Superior temporal gyrus (tissue), 1 donor: ENCODE results near the gene AP2S1.
"Not testable (repeated sequence)": the region's sequence is repeated elsewhere in the genome, so short reads cannot be mapped to it uniquely, and the experiment has no call there.

Experiments used
- DNase-seq: peaks from one replicate; pipeline ENCODE4 v3.0.0-alpha.2; 2016; ENCODE audit errors: extremely low spot score

AP2S1 gene

GRCh38 chr19:46841458-46842083 is 9.1 kb downstream of the AP2S1 start:
- no peak for DNase-seq

GRCh38 chr19:46840498-46840942 is 10.1 kb downstream of the AP2S1 start:
- DNase-seq: peak; percentile 82

GRCh38 chr19:46839752-46840497 is 10.7 kb downstream of the AP2S1 start:
- no peak for DNase-seq

- DNase-seq: no peak
These were observed 12.5 kb downstream of the AP2S1 start for GRCh38 chr19:46838160-46838559.

GRCh38 chr19:46834984-46835383 is 15.7 kb downstream of the AP2S1 start:
- DNase-seq: no peak

- no peak for DNase-seq
These were observed 16.5 kb downstream of the AP2S1 start for GRCh38 chr19:46834121-46834520.

GRCh38 chr19:46830864-46831263 is 19.8 kb downstream of the AP2S1 start:
- no peak for DNase-seq

GRCh38 chr19:46828484-46828883 is 22.2 kb downstream of the AP2S1 start:
- DNase-seq: no peak

- DNase-seq: no peak
These were observed 25.0 kb downstream of the AP2S1 start for GRCh38 chr19:46825731-46826055.

- no peak for DNase-seq
These were observed 25.5 kb downstream of the AP2S1 start for GRCh38 chr19:46824890-46825730.

GRCh38 chr19:46823049-46823448 is 27.6 kb downstream of the AP2S1 start:
- no peak for DNase-seq

- not testable (repeated sequence) for DNase-seq
These were observed 28.2 kb downstream of the AP2S1 start for GRCh38 chr19:46822410-46822787.

GRCh38 chr19:46821512-46822409 is 28.9 kb downstream of the AP2S1 start:
- DNase-seq: no peak

- no peak for DNase-seq
These were observed 31.8 kb downstream of the AP2S1 start for GRCh38 chr19:46818812-46819211.

GRCh38 chr19:46815833-46816627 is 34.6 kb downstream of the AP2S1 start:
- DNase-seq: no peak

GRCh38 chr19:46813839-46814358 is 36.7 kb downstream of the AP2S1 start:
- no peak for DNase-seq

- DNase-seq: no peak
These were observed 37.4 kb downstream of the AP2S1 start for GRCh38 chr19:46812977-46813838.

GRCh38 chr19:46809534-46810272 is 40.9 kb downstream of the AP2S1 start:
- DNase-seq: no peak

- DNase-seq: no peak
These were observed 44.0 kb downstream of the AP2S1 start for GRCh38 chr19:46806656-46807055.
